Measurements from ENCODE around the gene TRAF7.
"Not testable (repeated sequence)": the region's sequence is repeated elsewhere in the genome, so short reads cannot be mapped to it uniquely, and the experiment has no call there.

DNA sequence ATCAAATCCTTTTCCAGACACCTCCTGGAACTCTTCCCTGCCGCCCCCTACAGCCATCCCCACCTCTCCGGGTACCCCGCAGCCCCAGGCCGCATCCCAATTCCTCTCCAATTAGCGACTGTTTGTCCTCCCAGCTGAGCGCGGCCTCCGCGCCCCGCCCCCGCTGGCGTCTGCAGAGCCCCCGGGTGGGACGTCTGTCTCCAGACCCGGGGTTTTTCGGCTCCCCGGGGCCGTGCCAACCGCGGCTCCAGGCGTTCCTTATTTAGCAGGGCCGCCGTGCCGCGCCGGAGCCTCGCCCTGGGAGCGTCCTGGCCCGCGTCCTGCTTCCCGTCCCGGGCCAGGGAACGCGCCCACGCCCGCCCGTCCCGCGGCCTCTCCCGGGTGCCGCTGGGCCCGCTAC lies 20.5 kb upstream of the TRAF7 start:
- TF ChIP-seq CTCF (IDR thresholded peaks at IDR 0.05; ENCODE audit: low read depth, low read length, poor library complexity, severe bottlenecking); EZH2phosphoT487 (IDR thresholded peaks at IDR 0.05; ENCODE audit: borderline replicate concordance, low read length): not testable (repeated sequence)
